Sciatic nerve (tissue), 1 donor: ENCODE results near the gene IRF2BP2. TPM values are rescaled to one million over a fixed set of nuclear protein-coding genes. Genes with fewer than 3 reads are reported as not detected.

Experiments used
- total RNA-seq: library from RNA; stranded (reverse); fragmentation: NEBNext Ultra II Directional; extraction: Animal tissue kit (Norgen Biotek cat#: 25700); gene quantifications from one replicate; pipeline ENCODE4 v1.2.1, GENCODE V29; 2021
- donor health status: DM: no; HTN: no; CAD: no.

IRF2BP2 gene
- total RNA-seq, 1 donor from 2014 or later = 142 TPM

Other genes with a start within 250 kb of the IRF2BP2 start
- 13.4 TPM for gene COA6, start 236.7 kb downstream of the IRF2BP2 start, total RNA-seq
- 31.5 TPM for gene TARBP1, start 131.0 kb downstream of the IRF2BP2 start, total RNA-seq